Measurements from ENCODE around the gene C6orf141. TPM values are rescaled to one million over a fixed set of nuclear protein-coding genes. Genes with fewer than 3 reads are reported as not detected.

C6orf141 gene
- total and polyA plus RNA-seq, 2 experiments from 2014 or later: 5.2 to 6.4 TPM

GRCh38 chr6:49565855-49566254 lies 15.4 kb downstream of the C6orf141 start:
- H3K27ac ChIP-seq (ENCODE audit: low read depth): no peak overlapping the region
- H3K4me2 ChIP-seq: no peak overlapping the region
- H3K27me3 ChIP-seq (ENCODE audit: insufficient read depth): peaks cover 8% of the 10 kb centered on the region; the same call in 1 of the 2 replicates
- Mint-ChIP-seq H3K36me3 (ENCODE audit: low read depth) (0 out of 3 replicates have a peak, but pooled peaks cover 8% of the 10 kb centered on the region), H3K4me3 (no peak overlapping the region), H3K27ac (no peak overlapping the region), H3K4me1 (no peaks in the 10 kb centered on the region), H3K27me3 (ENCODE audit: insufficient read depth, low read depth, poor library complexity) (peaks cover 2% of the 10 kb centered on the region), H3K9me3 (no peaks in the 10 kb centered on the region; the same call in 1 of the 3 replicates)
- H3K9me2 ChIP-seq (ENCODE audit: insufficient read depth): no peaks in the 10 kb centered on the region
- no peak for DNase-seq (ENCODE audit: low spot score)
- H4K20me1 ChIP-seq (replicated peaks; ENCODE audit: insufficient read depth): peaks cover 4% of the 10 kb centered on the region
- ATAC-seq: no peak
- no peaks in the 10 kb centered on the region for H3F3A ChIP-seq (replicated peaks; ENCODE audit: low read depth)
- 0 out of 2 replicates have a peak, but pooled peaks cover 4% of the 10 kb centered on the region for H3K4me1 ChIP-seq (ENCODE audit: insufficient read depth)
- H2AFZ ChIP-seq: no peak overlapping the region
- no peaks in the 10 kb centered on the region for H3K36me3 ChIP-seq (ENCODE audit: insufficient read depth)
- no peak overlapping the region for H3K4me3 ChIP-seq
- no peak for TF ChIP-seq POLR2AphosphoS5 (IDR thresholded peaks at IDR 0.05; ENCODE audit: low read depth)
- TF ChIP-seq NANOG (IDR thresholded peaks at IDR 0.05; ENCODE audit: borderline replicate concordance): no peak
- no peak for TF ChIP-seq STAT1 (IDR thresholded peaks at IDR 0.05; ENCODE audit: unreplicated experiment)
- TF ChIP-seq EZH2phosphoT487 (IDR thresholded peaks at IDR 0.05; ENCODE audit: unreplicated experiment): no peak
- no peak for TF ChIP-seq JUNB (IDR thresholded peaks at IDR 0.05; ENCODE audit: unreplicated experiment)
- no peak for TF ChIP-seq CREB1 (CRISPR knock-in tag; IDR thresholded peaks at IDR 0.05; ENCODE audit: low read depth)
- TF ChIP-seq CTCF (conservative IDR thresholded peaks at IDR 0.05; ENCODE audit: low read depth in 2 of 2): no peak
- no peak for TF ChIP-seq ETS1 (IDR thresholded peaks at IDR 0.05)
- H3K79me2 ChIP-seq (replicated peaks; ENCODE audit: insufficient read depth): no peaks in the 10 kb centered on the region

- no peaks in the 10 kb centered on the region for H3K27me3 ChIP-seq (ENCODE audit: insufficient read depth)
- H2AFZ ChIP-seq: peak overlapping the region; percentile 6; the same call in 1 of the 2 replicates
- no peaks in the 10 kb centered on the region for H3F3A ChIP-seq (replicated peaks; ENCODE audit: low read depth)
- ATAC-seq (no peak), DNase-seq (ENCODE audit: low spot score) (no peak)
- Mint-ChIP-seq H3K4me1 (no peaks in the 10 kb centered on the region), H3K4me3 (no peak overlapping the region), H3K36me3 (ENCODE audit: low read depth) (no peaks in the 10 kb centered on the region), H3K27me3 (ENCODE audit: insufficient read depth, low read depth, poor library complexity) (peaks cover 1% of the 10 kb centered on the region), H3K27ac (no peak overlapping the region), H3K9me3 (no peaks in the 10 kb centered on the region)
- no peak overlapping the region for H3K27ac ChIP-seq (ENCODE audit: low read depth)
- H3K36me3 ChIP-seq (ENCODE audit: insufficient read depth): no peaks in the 10 kb centered on the region
- H3K4me3 ChIP-seq: no peak overlapping the region
- 0 out of 2 replicates have a peak, but pooled peaks cover 4% of the 10 kb centered on the region for H3K4me1 ChIP-seq (ENCODE audit: insufficient read depth)
- no peak overlapping the region for H3K4me2 ChIP-seq
- H3K79me2 ChIP-seq (replicated peaks; ENCODE audit: insufficient read depth): no peaks in the 10 kb centered on the region
- no peaks in the 10 kb centered on the region for H3K9me2 ChIP-seq (ENCODE audit: insufficient read depth)
- no peaks in the 10 kb centered on the region for H4K20me1 ChIP-seq (replicated peaks; ENCODE audit: insufficient read depth)
- no peak for TF ChIP-seq EZH2 (IDR thresholded peaks at IDR 0.05; ENCODE audit: low read depth, unreplicated experiment)
- TF ChIP-seq EZH2phosphoT487 (IDR thresholded peaks at IDR 0.05; ENCODE audit: unreplicated experiment): no peak
- no peak for TF ChIP-seq NANOG (IDR thresholded peaks at IDR 0.05; ENCODE audit: borderline replicate concordance)
- 0 out of 4 replicates have a peak, but pooled peaks of 1 of the 2 experiments have one; percentile 12 for TF ChIP-seq CTCF (conservative IDR thresholded peaks at IDR 0.05; ENCODE audit: low read depth in 2 of 2)
- no peak for TF ChIP-seq ETS1 (IDR thresholded peaks at IDR 0.05)
- TF ChIP-seq POLR2AphosphoS5 (IDR thresholded peaks at IDR 0.05; ENCODE audit: low read depth): no peak
- no peak for TF ChIP-seq ZNF114 (CRISPR knock-in tag; IDR thresholded peaks at IDR 0.05)
- TF ChIP-seq ZNF331 (CRISPR knock-in tag; IDR thresholded peaks at IDR 0.05; ENCODE audit: low read depth): no peak
Measured at GRCh38 chr6:49570474-49571079, 20.1 kb downstream of the C6orf141 start.

Measured in GM23338 (cell line).